Prostate gland (tissue), 2 donors: ENCODE data around the gene CCT3.

Experiments
- POLR2A ChIP-seq: fragments of 450-650 bp; IDR thresholded peaks from one replicate; pipeline ENCODE4 v1.6.1; 2016; ENCODE audit warnings: antibody characterized with exemption, mild to moderate bottlenecking
- POLR2AphosphoS5 ChIP-seq: sonication (generic); formaldehyde crosslinking; IDR thresholded peaks from one replicate; pipeline ENCODE4 v1.6.1; 2017; ENCODE audit warnings: antibody characterized with exemption
- TF ChIP-seq, protein P1 (sequence below), 4 experiments: fragments of 200-600 bp in 2 of 4; fragments of 450-650 bp in 2 of 4; sonication (generic) in 2 of 4; IDR thresholded peaks; 1 replicate in 3 of 4; 2 replicates in 1 of 4; pipeline ENCODE4 v1.5.1; 2016 to 2019; ENCODE audit warnings: antibody characterized with exemption in 4 of 4, mild to moderate bottlenecking in 2 of 4, moderate library complexity in 2 of 4

DNA sequence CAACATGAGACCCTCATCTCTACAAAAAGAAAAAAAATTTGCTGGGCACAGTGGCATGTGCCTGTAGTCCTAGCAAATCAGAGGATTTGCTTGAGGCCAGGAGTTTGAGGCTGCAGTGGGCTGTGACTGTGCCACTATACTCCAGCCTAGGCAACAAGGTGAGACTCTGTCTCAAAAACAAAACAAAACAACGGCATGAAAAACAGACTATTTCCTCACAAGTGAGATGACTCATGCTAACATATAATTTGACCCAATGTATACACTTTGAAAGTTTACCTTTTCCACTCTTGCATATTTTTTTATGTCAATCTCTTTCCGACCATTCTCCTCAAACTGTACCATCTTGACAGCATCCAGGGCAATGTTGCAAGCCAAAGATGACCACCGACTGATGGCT is 17.5 kb downstream of the CCT3 start:
- TF ChIP-seq POLR2AphosphoS5 = no peak
- TF ChIP-seq, protein P1, sequence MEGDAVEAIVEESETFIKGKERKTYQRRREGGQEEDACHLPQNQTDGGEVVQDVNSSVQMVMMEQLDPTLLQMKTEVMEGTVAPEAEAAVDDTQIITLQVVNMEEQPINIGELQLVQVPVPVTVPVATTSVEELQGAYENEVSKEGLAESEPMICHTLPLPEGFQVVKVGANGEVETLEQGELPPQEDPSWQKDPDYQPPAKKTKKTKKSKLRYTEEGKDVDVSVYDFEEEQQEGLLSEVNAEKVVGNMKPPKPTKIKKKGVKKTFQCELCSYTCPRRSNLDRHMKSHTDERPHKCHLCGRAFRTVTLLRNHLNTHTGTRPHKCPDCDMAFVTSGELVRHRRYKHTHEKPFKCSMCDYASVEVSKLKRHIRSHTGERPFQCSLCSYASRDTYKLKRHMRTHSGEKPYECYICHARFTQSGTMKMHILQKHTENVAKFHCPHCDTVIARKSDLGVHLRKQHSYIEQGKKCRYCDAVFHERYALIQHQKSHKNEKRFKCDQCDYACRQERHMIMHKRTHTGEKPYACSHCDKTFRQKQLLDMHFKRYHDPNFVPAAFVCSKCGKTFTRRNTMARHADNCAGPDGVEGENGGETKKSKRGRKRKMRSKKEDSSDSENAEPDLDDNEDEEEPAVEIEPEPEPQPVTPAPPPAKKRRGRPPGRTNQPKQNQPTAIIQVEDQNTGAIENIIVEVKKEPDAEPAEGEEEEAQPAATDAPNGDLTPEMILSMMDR (IDR thresholded peaks at IDR 0.05) = no peak
- no peak for TF ChIP-seq POLR2A
